Lung (tissue), 16 donors: Measurements from ENCODE around the gene DNAJB12. TPM values are rescaled to one million over a fixed set of nuclear protein-coding genes. Genes with fewer than 3 reads are reported as not detected.
A peak's percentile ranks its signal among the peaks of the same experiment; 100 is the strongest.
"Not testable (repeated sequence)": the region's sequence is repeated elsewhere in the genome, so short reads cannot be mapped to it uniquely, and the experiment has no call there.

Source experiments
- ATAC-seq: fragments of 200-7000 bp; cut with Tn5 transposase; one replicate; pipeline ENCODE4 v1.9.1; 2020; ENCODE audit warnings: moderate number of reproducible peaks; ENCODE audit not compliant: insufficient read depth, low FRiP score
- DNase-seq, 3 donors: peaks; one replicate each; pipeline ENCODE4 v3.0.0-alpha.2; 2013 to 2017
- H3K27ac ChIP-seq, 2 donors: one replicate each; pipeline ENCODE4 v1.5.1; 2013; ENCODE audit warnings: mild to moderate bottlenecking in 2 of 2, moderate library complexity in 2 of 2, control low read depth in 1 of 2, inconsistent platforms in 1 of 2, low read depth in 1 of 2, low read length in 1 of 2
- H3K27me3 ChIP-seq, 3 donors: one replicate each; pipeline ENCODE4 v1.5.1; 2013; ENCODE audit warnings: low read length in 2 of 3; ENCODE audit not compliant: control insufficient read depth in 3 of 3, insufficient read depth in 3 of 3
- H3K36me3 ChIP-seq, 4 donors: one replicate each; pipeline ENCODE4 v1.5.1; 2013; ENCODE audit warnings: low read length in 4 of 4, mild to moderate bottlenecking in 1 of 4, moderate library complexity in 1 of 4; ENCODE audit not compliant: control insufficient read depth in 4 of 4, insufficient read depth in 4 of 4
- H3K4me1 ChIP-seq, 5 donors: one replicate each; pipeline ENCODE4 v1.5.1; 2013; ENCODE audit warnings: low read length in 5 of 5, mild to moderate bottlenecking in 2 of 5, moderate library complexity in 1 of 5; ENCODE audit not compliant: control insufficient read depth in 5 of 5, insufficient read depth in 5 of 5
- H3K4me3 ChIP-seq: one replicate; pipeline ENCODE4 v1.5.1; 2013; ENCODE audit warnings: mild to moderate bottlenecking, control low read depth, moderate library complexity
- H3K9ac ChIP-seq, 2 donors: one replicate each; pipeline ENCODE4 v1.5.1; 2013; ENCODE audit warnings: low read length in 2 of 2, control low read depth in 1 of 2; ENCODE audit not compliant: insufficient read depth in 1 of 2
- H3K9me3 ChIP-seq, 4 donors: one replicate each; pipeline ENCODE4 v1.5.1; 2013; ENCODE audit warnings: low read length in 3 of 4, mild to moderate bottlenecking in 1 of 4, moderate library complexity in 1 of 4; ENCODE audit not compliant: control insufficient read depth in 4 of 4, insufficient read depth in 3 of 4
- WGBS, 2 donors: extraction: QIAGEN DNeasy Blood & Tissue Kit; methylation state at CpG; one replicate each; pipeline ENCODE4 v1.1.7; 2013; 5-methylcytosine and 5-hydroxymethylcytosine counted together
- long read RNA-seq, 5 donors: transcript quantifications; one replicate each; lab custom pipeline, GENCODE V29; 2026
- polyA plus RNA-seq, 2 donors: library from polyadenylated mRNA; stranded (reverse); fragments of 200-250 nt; gene quantifications; one replicate each; pipeline ENCODE4 v1.2.1, GENCODE V29; 2013
- total RNA-seq, 2 donors: library from RNA; depleted of rRNA in 1 of 2; stranded (reverse); fragments of >200 nt in 1 of 2; gene quantifications; one replicate each; pipeline ENCODE4 v1.2.1, GENCODE V29; 2014 to 2021
- TF ChIP-seq, protein P1 (sequence below): IDR thresholded peaks from 2 replicates; pipeline ENCODE4 v1.5.1; 2012; ENCODE audit warnings: mild to moderate bottlenecking; ENCODE audit errors: control extremely low read depth, extremely low read depth
- donor health status: control.
- donor health status: control.
- donor health status: Bipolar disorder and iron deficiency.
- donor health status: healthy.
- donor health status: DM: yes; HTN: yes; CAD: no.

Gene DNAJB12
- total RNA-seq (10 to 100 TPM; 34.0 to 38.7 TPM), polyA plus RNA-seq (10 to 100 TPM; 30.0 to 30.2 TPM)
- long read RNA-seq, donor 1, full-length matches to known transcripts = 12 of 19 reads
- long read RNA-seq, donor 1, partial matches to known transcripts = 7 of 19 reads
- long read RNA-seq, donor 1, other reads (novel, unspliced or antisense) = 0 of 19 reads
- long read RNA-seq, donor 2, full-length matches to known transcripts = 4 of 4 reads
- long read RNA-seq, donor 2, partial matches to known transcripts = 0 of 4 reads
- long read RNA-seq, donor 2, other reads (novel, unspliced or antisense) = 0 of 4 reads
- long read RNA-seq, donor 3, full-length matches to known transcripts = 3 of 3 reads
- long read RNA-seq, donor 3, partial matches to known transcripts = 0 of 3 reads
- long read RNA-seq, donor 3, other reads (novel, unspliced or antisense) = 0 of 3 reads
- long read RNA-seq, donor 4, partial matches to known transcripts = 0 of 3 reads
- long read RNA-seq, donor 4, other reads (novel, unspliced or antisense) = 0 of 3 reads
- long read RNA-seq, donor 5, full-length matches to known transcripts = 11 of 18 reads
- long read RNA-seq, donor 5, partial matches to known transcripts = 0 of 18 reads
- long read RNA-seq, donor 5, other reads (novel, unspliced or antisense) = 7 of 18 reads

DNA sequence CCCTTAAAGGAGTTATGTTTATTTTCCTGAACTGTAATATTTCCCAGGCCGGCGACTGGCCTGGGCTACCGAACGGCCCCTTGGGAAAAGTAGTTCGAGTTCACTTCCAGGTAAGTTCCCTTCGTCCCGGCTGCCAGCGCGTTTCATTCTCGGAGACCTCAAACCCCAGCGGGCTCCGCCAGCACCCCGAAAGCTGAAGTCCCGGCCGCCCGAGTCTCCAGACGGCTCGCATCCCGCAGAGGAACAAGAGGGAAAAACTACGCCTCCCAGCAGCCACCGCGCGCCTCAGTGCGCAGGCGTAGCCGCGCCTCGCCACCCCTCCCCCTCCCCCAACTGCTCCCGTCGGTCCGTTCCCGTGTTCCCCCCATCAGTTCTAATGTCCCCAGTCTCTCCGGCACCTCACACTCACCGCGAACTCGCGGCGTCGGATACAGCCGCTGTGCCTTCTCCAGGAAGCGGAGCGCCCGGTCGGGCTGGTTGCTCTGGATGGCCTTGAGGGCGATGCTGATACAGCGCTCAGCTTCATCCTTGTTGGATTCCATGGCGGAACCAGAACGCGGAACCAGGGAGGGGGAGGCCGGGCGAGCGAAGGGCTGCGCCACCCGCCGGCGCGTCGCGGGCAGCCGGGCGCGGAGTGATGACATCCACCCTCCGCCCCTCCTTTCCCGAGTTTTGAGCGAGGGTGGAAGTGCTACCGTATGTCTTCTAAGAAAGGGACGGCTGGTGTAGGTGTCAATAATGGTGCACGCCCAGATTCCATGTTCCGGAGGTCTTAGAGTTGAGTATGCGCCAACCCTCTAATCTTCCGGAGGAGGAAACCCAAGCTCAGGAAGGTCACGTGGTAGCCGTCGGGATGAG lies at the start of gene DNAJB12:
TSS of gene DNAJB12 (minus strand) at position 564 of the 858 bp plus-strand sequence. CDS start at position 542, 22 bp downstream.
- peaks cover 4 to 14% (median 8%) of the 10 kb centered on the region in 5 donors for H3K4me1 ChIP-seq
- ATAC-seq (peak; percentile 89), DNase-seq (peak; percentile 95 to 97 (median 96))
- H3K9me3 ChIP-seq = no peaks in the 10 kb centered on the region
- 0 to 1% methylated on average over 71 to 74 of the region's 74 CpGs for WGBS, 2 donors
- TF ChIP-seq, protein P1, sequence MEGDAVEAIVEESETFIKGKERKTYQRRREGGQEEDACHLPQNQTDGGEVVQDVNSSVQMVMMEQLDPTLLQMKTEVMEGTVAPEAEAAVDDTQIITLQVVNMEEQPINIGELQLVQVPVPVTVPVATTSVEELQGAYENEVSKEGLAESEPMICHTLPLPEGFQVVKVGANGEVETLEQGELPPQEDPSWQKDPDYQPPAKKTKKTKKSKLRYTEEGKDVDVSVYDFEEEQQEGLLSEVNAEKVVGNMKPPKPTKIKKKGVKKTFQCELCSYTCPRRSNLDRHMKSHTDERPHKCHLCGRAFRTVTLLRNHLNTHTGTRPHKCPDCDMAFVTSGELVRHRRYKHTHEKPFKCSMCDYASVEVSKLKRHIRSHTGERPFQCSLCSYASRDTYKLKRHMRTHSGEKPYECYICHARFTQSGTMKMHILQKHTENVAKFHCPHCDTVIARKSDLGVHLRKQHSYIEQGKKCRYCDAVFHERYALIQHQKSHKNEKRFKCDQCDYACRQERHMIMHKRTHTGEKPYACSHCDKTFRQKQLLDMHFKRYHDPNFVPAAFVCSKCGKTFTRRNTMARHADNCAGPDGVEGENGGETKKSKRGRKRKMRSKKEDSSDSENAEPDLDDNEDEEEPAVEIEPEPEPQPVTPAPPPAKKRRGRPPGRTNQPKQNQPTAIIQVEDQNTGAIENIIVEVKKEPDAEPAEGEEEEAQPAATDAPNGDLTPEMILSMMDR = no peak
- peak within 1 kb of the TSS; percentile 97 to 99 for H3K27ac ChIP-seq
- peaks cover 0 to 14% (median 4%) of the 10 kb centered on the region in 4 donors for H3K36me3 ChIP-seq
- H3K27me3 ChIP-seq = no peaks in the 10 kb centered on the region
- peak within 1 kb of the TSS; percentile 56 to 86 for H3K9ac ChIP-seq
- peak within 1 kb of the TSS; percentile 89 for H3K4me3 ChIP-seq

DNA sequence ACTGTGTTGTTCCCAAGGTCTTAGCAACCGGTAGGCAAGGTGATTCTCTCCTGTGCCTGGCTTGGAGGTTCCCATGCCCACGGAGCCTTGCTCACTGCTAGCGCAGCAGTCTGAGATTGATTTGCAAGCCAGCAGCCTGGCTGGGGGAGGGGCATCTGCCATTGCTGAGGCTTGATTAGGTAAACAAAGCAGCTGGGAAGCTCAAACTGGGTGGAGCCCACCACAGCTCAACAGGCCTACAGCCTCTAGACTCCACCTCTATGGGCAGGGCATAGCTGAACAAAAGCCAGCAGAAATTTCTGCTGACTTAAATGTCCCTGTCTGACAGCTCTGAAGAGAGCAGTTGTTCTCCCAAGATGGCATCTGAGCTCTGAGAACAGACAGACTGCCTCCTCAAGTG lies 40.9 kb upstream of the DNAJB12 start:
- not testable (repeated sequence) for H3K9ac ChIP-seq, ATAC-seq, H3K4me3 ChIP-seq, H3K9me3 ChIP-seq, H3K27me3 ChIP-seq, H3K27ac ChIP-seq, H3K36me3 ChIP-seq, H3K4me1 ChIP-seq
- 87 to 95% methylated on average over 3 of the region's 3 CpGs for WGBS, 2 donors
- peak; percentile 17 to 19 (median 18) for DNase-seq

DNA sequence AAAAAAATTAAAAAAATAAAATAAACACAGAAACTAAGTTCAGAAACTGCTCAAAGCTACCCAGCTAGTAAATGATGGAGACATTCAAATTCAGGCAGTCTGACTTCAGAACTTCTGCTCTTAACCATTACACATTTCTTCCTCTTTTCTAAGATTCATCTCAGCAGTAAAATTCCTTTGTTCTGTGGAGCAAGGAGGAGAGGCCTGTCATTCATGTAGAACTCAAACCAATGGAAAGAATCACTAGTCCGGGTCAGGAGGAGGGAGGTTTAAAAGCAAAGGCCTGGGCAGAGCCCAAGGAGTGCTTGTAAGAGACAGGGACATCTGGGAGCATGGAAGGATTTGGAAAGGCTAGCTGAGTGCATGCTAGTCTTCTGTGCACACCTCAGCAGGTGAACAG lies 37.9 kb upstream of the DNAJB12 start:
- Histone ChIP-seq H3K9ac (no peak overlapping the region), H3K4me3 (no peak overlapping the region), H3K27ac (no peak overlapping the region), H3K27me3 (no peaks in the 10 kb centered on the region), H3K9me3 (no peaks in the 10 kb centered on the region), H3K36me3 (peaks cover 0 to 4% (median under 1%) of the 10 kb centered on the region in 4 donors), H3K4me1 (no peaks in the 10 kb centered on the region)
- ATAC-seq (no peak), DNase-seq (no peak)
- WGBS, 2 donors = 91 to 95% methylated on average over 1 of the region's 1 CpG
- TF ChIP-seq, protein P1 = no peak
